ENCODE results near the gene PWWP2A. TPM values are rescaled to one million over a fixed set of nuclear protein-coding genes. Genes with fewer than 3 reads are reported as not detected.

Gene PWWP2A
- total RNA-seq, 1 donor from 2014 or later, result 49.2 TPM

DNA sequence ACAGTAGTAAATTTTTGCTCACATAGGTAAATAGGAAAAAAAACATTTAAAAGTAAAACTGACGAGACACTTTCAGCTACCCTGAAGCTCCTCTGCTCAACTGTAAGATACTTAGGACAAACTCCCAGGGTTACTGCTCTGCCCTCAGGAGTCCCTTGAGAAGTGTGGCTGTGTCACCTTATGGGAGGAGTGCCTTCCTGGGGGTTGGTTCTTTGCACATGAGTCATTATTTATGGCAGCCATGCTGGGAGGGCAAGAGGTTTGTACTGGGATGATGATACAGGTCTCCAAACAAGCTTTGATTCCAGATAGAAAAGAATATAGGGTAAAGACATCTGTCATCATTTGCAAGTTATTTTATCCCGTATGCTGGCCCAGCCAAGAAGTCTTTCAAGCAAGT is 64.4 kb downstream of the PWWP2A start:
- H3K27me3 Mint-ChIP-seq (ENCODE audit: unreplicated experiment), result peaks cover 1% of the 10 kb centered on the region
- DNase-seq (ENCODE audit: low spot score), result no peak
- H3K4me1 Mint-ChIP-seq (ENCODE audit: unreplicated experiment), result peaks cover 7% of the 10 kb centered on the region
- H3K27ac Mint-ChIP-seq (ENCODE audit: unreplicated experiment), result no peak overlapping the region
- peaks cover 51% of the 10 kb centered on the region for H3K36me3 Mint-ChIP-seq (ENCODE audit: low read depth, unreplicated experiment)
- no peak for TF ChIP-seq CTCF (IDR thresholded peaks at IDR 0.05; ENCODE audit: unreplicated experiment)
- peak overlapping the region; percentile 38 for H3K4me3 Mint-ChIP-seq (ENCODE audit: unreplicated experiment)
- H3K9me3 Mint-ChIP-seq (ENCODE audit: unreplicated experiment), result no peaks in the 10 kb centered on the region

GRCh38 chr5:160054047-160054446 is 65.2 kb downstream of the PWWP2A start:
- Mint-ChIP-seq H3K36me3 (ENCODE audit: low read depth, unreplicated experiment) (peaks cover 57% of the 10 kb centered on the region), H3K4me3 (ENCODE audit: unreplicated experiment) (no peak overlapping the region), H3K9me3 (ENCODE audit: unreplicated experiment) (no peaks in the 10 kb centered on the region), H3K27ac (ENCODE audit: unreplicated experiment) (no peak overlapping the region), H3K4me1 (ENCODE audit: unreplicated experiment) (no peaks in the 10 kb centered on the region), H3K27me3 (ENCODE audit: unreplicated experiment) (no peaks in the 10 kb centered on the region)
- DNase-seq (ENCODE audit: low spot score), result no peak
- TF ChIP-seq CTCF (IDR thresholded peaks at IDR 0.05; ENCODE audit: unreplicated experiment), result no peak

DNA sequence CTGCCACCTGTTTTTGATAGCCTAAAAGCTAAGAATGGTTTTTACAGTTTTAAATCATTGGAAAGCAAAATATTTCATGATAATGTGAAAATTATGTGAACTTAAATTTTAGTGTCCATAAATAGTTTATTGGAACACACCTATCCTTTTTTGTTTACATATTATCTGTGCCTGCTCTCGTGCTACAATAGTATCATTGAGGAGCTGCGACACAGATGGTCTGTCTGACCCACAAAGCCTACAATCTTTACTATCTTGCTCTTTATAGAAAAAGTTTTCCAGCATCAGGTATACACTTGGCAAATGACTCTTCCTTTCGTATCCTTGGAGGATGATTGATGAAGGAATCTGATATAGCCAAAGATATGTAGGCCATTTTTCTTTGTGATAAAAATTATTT is 70.2 kb downstream of the PWWP2A start:
- Mint-ChIP-seq H3K9me3 (ENCODE audit: unreplicated experiment) (no peaks in the 10 kb centered on the region), H3K27me3 (ENCODE audit: unreplicated experiment) (no peaks in the 10 kb centered on the region), H3K36me3 (ENCODE audit: low read depth, unreplicated experiment) (peaks cover 33% of the 10 kb centered on the region), H3K27ac (ENCODE audit: unreplicated experiment) (no peak overlapping the region), H3K4me1 (ENCODE audit: unreplicated experiment) (peaks cover 14% of the 10 kb centered on the region), H3K4me3 (ENCODE audit: unreplicated experiment) (no peak overlapping the region)
- DNase-seq (ENCODE audit: low spot score), result no peak
- TF ChIP-seq CTCF (IDR thresholded peaks at IDR 0.05; ENCODE audit: unreplicated experiment), result no peak

DNA sequence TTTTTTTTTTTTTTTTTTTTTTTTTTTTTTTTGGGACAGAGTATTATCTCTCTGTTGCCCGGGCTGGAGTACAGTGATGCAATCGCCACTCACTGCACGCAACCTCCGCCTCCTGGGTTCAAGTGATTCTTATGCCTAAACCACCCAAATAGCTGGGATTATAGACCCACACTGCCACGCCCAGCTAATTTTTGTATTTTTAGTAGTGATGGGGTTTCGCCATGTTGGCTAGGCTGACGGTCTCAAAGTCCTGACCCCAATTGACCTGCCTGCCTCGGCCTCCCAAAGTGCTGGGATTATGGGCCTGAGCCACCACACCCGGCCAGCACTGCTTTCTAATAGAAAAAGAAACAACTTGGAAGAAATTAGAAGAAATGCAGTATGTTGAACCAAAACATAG is 71.1 kb downstream of the PWWP2A start:
- peaks cover 29% of the 10 kb centered on the region for H3K36me3 Mint-ChIP-seq (ENCODE audit: low read depth, unreplicated experiment)
- H3K4me1 Mint-ChIP-seq (ENCODE audit: unreplicated experiment), result peaks cover 14% of the 10 kb centered on the region
- H3K4me3 Mint-ChIP-seq (ENCODE audit: unreplicated experiment), result no peak overlapping the region
- no peak for DNase-seq (ENCODE audit: low spot score)
- no peaks in the 10 kb centered on the region for H3K9me3 Mint-ChIP-seq (ENCODE audit: unreplicated experiment)
- no peak for TF ChIP-seq CTCF (IDR thresholded peaks at IDR 0.05; ENCODE audit: unreplicated experiment)
- H3K27me3 Mint-ChIP-seq (ENCODE audit: unreplicated experiment), result no peaks in the 10 kb centered on the region
- peak overlapping the region; percentile 10 for H3K27ac Mint-ChIP-seq (ENCODE audit: unreplicated experiment)

GRCh38 chr5:160047423-160047822 is 71.8 kb downstream of the PWWP2A start:
- Mint-ChIP-seq H3K36me3 (ENCODE audit: low read depth, unreplicated experiment) (peaks cover 25% of the 10 kb centered on the region), H3K4me3 (ENCODE audit: unreplicated experiment) (no peak overlapping the region), H3K27ac (ENCODE audit: unreplicated experiment) (no peak overlapping the region), H3K27me3 (ENCODE audit: unreplicated experiment) (no peaks in the 10 kb centered on the region), H3K9me3 (ENCODE audit: unreplicated experiment) (no peaks in the 10 kb centered on the region), H3K4me1 (ENCODE audit: unreplicated experiment) (peaks cover 14% of the 10 kb centered on the region)
- TF ChIP-seq CTCF (IDR thresholded peaks at IDR 0.05; ENCODE audit: unreplicated experiment), result no peak
- no peak for DNase-seq (ENCODE audit: low spot score)

All from endothelial cell (in vitro differentiated cells).